Activated CD8-positive, alpha-beta memory T cell treated with anti-CD3 and anti-CD28 coated beads, Interleukin-2, amount 10 ng/mL, durations not matched to agents 7 days and 5 days (primary cell): ENCODE results near the gene CAMKK1. TPM values are rescaled to one million over a fixed set of nuclear protein-coding genes. Genes with fewer than 3 reads are reported as not detected.

Experiments used
- ATAC-seq: fragments of 150-1000 bp; cut with Tn5 transposase; one replicate; pipeline ENCODE4 v1.10.0; 2021; ENCODE audit warnings: moderate library complexity
- CTCF ChIA-PET: fragments of 350-600 bp; sonication (Branson Sonifier 250); formaldehyde crosslinking; loops from one replicate; lab custom pipeline; 2021; ENCODE audit warnings: antibody characterized with exemption; lab: Charles Lee
- DNase-seq: peaks from one replicate; pipeline ENCODE4 v3.0.0-alpha.2; 2020
- H3K27ac Mint-ChIP-seq: one replicate; pipeline ENCODE4 v1.8.0; 2021; ENCODE audit warnings: mild to moderate bottlenecking, mixed read lengths
- H3K27me3 Mint-ChIP-seq: one replicate; pipeline ENCODE4 v1.8.0; 2021; ENCODE audit warnings: mixed read lengths
- H3K36me3 Mint-ChIP-seq: one replicate; pipeline ENCODE4 v1.8.0; 2021; ENCODE audit warnings: mild to moderate bottlenecking, mixed read lengths
- H3K4me1 Mint-ChIP-seq: one replicate; pipeline ENCODE4 v1.8.0; 2021; ENCODE audit warnings: mixed read lengths
- H3K4me3 Mint-ChIP-seq: one replicate; pipeline ENCODE4 v1.8.0; 2021; ENCODE audit warnings: mild to moderate bottlenecking, moderate library complexity, mixed read lengths
- H3K9me3 Mint-ChIP-seq: one replicate; pipeline ENCODE4 v1.8.0; 2022; ENCODE audit warnings: low read depth, mixed read lengths
- total RNA-seq, 2 experiments: library from RNA; stranded (reverse); gene quantifications; one replicate each; pipeline ENCODE4 v1.2.3, GENCODE V29; 2021

The CAMKK1 gene
- total RNA-seq, 2 experiments from 2014 or later = 1.8 TPM

DNA sequence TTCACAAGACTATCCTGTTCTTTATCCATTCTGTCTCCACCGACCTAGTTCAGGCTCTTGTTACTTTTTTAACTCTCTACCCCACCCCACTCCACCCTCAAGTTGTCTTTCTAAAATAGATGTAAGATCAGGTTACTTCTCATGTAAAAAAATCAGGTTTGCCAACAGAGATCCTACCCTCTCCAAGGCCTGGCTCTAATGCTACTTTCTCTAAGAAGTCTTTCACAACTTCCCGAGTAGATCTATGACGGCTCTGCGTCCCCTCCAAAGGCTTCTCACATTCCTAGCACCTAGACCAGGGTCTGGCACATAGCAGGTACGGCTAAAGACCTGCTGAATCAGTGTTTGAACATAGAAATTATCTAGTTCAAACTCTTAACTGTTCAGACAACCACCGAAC, 77.7 kb downstream of the CAMKK1 start:
- peaks cover 43% of the 10 kb centered on the region for H3K36me3 Mint-ChIP-seq
- no peaks in the 10 kb centered on the region for H3K9me3 Mint-ChIP-seq
- H3K4me3 Mint-ChIP-seq = no peak overlapping the region
- ATAC-seq (no peak), DNase-seq (no peak)
- CTCF ChIA-PET = interaction anchor here (0.9 to 3.2 kb wide), 4 partner anchors 12 to 78 kb away, joined by 4 to 12 read pairs (median 8); no protein-coding TSS in a partner anchor
- H3K27ac Mint-ChIP-seq = no peak overlapping the region
- H3K27me3 Mint-ChIP-seq = no peaks in the 10 kb centered on the region
- peaks cover 2% of the 10 kb centered on the region for H3K4me1 Mint-ChIP-seq

- ATAC-seq (no peak), DNase-seq (no peak)
- Mint-ChIP-seq H3K27ac (no peak overlapping the region), H3K27me3 (no peaks in the 10 kb centered on the region), H3K4me1 (peaks cover 2% of the 10 kb centered on the region), H3K36me3 (peaks cover 45% of the 10 kb centered on the region), H3K4me3 (no peak overlapping the region), H3K9me3 (no peaks in the 10 kb centered on the region)
- CTCF ChIA-PET = interaction anchor here (0.9 to 2.1 kb wide), 3 partner anchors 12 to 77 kb away, joined by 3 to 7 read pairs (median 4); no protein-coding TSS in a partner anchor
These were observed 78.5 kb downstream of the CAMKK1 start for GRCh38 chr17:3814361-3814760.

DNA sequence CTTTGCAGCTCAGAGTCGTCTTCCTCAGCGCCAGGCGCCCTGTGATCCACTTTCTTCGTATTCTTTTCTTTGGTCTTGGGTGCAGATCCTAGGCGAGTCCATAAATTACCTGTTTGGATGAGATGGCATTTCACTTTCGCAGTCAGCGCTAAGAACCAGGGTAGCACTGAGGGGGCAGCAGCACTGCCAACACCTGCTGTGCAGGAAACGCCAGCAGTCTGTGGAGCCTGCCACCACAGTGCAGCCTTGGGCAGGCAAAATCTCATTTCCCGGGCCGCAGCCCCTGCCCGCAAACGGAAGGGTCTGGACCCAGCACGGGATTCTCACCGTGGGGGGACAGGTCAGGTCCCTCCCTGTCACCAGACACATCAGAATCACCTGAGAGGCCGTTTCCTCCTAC, 79.7 kb downstream of the CAMKK1 start:
- CTCF ChIA-PET = interaction anchor here (1.0 to 9.8 kb wide), 2 partner anchors 73 to 76 kb away, joined by 3 to 84 read pairs; no protein-coding TSS in a partner anchor
- DNase-seq (peak; percentile 34), ATAC-seq (no peak)
- Mint-ChIP-seq H3K27me3 (no peaks in the 10 kb centered on the region), H3K4me1 (peaks cover 4% of the 10 kb centered on the region), H3K9me3 (no peaks in the 10 kb centered on the region), H3K4me3 (no peak overlapping the region), H3K36me3 (peaks cover 43% of the 10 kb centered on the region), H3K27ac (no peak overlapping the region)

- no peaks in the 10 kb centered on the region for H3K27me3 Mint-ChIP-seq
- H3K9me3 Mint-ChIP-seq = no peaks in the 10 kb centered on the region
- peaks cover 4% of the 10 kb centered on the region for H3K4me1 Mint-ChIP-seq
- no peak overlapping the region for H3K4me3 Mint-ChIP-seq
- CTCF ChIA-PET = interaction anchor here (1.5 to 9.8 kb wide), 2 partner anchors 33 to 76 kb away, joined by 5 to 84 read pairs; partner anchors contain the start of gene NCBP3
- peaks cover 42% of the 10 kb centered on the region for H3K36me3 Mint-ChIP-seq
- no peak for ATAC-seq
- H3K27ac Mint-ChIP-seq = no peak overlapping the region
- DNase-seq = no peak
These were observed 80.1 kb downstream of the CAMKK1 start for GRCh38 chr17:3812771-3813170.

- Mint-ChIP-seq H3K36me3 (peaks cover 44% of the 10 kb centered on the region), H3K4me3 (no peak overlapping the region), H3K27me3 (no peaks in the 10 kb centered on the region), H3K9me3 (no peaks in the 10 kb centered on the region), H3K4me1 (peaks cover 4% of the 10 kb centered on the region), H3K27ac (no peak overlapping the region)
- no peak for ATAC-seq
- CTCF ChIA-PET = interaction anchor here (0.6 to 9.8 kb wide), 4 partner anchors 12 to 1981 kb away, joined by 4 to 84 read pairs (median 5); partner anchors contain the start of gene NCBP3
- no peak for DNase-seq
These were observed 80.6 kb downstream of the CAMKK1 start for GRCh38 chr17:3812284-3812683.

Other genes starting within 250 kb of the CAMKK1 start
- 10 to 100 TPM; 19.5 to 27.9 TPM for gene TAX1BP3, start 224.5 kb downstream of the CAMKK1 start, total RNA-seq
- 10 to 100 TPM; 43.7 to 57.0 TPM for gene EMC6, start 224.2 kb downstream of the CAMKK1 start, total RNA-seq
- gene P2RX5, start 196.9 kb downstream of the CAMKK1 start, total RNA-seq = 10 to 100 TPM; 18.1 to 24.6 TPM
- gene HASPIN, start 169.2 kb downstream of the CAMKK1 start, total RNA-seq = 10 to 100 TPM; 30.4 to 31.2 TPM
- gene ITGAE, start 91.9 kb downstream of the CAMKK1 start, total RNA-seq = 10 to 100 TPM; 54.4 to 70.9 TPM
- gene NCBP3, start 46.8 kb downstream of the CAMKK1 start, total RNA-seq = 10 to 100 TPM; 46.3 to 48.7 TPM
- under 1 TPM; 0.58 to 0.61 TPM for gene P2RX1, start 23.4 kb upstream of the CAMKK1 start, total RNA-seq
- gene ATP2A3, start 71.4 kb upstream of the CAMKK1 start, total RNA-seq = 100 to 1,000 TPM; 264 to 377 TPM
- 10 to 100 TPM; 49.6 to 61.9 TPM for gene ZZEF1, start 250.0 kb upstream of the CAMKK1 start, total RNA-seq